Esophagus squamous epithelium (tissue), 5 donors: Measurements from ENCODE around the gene CENPO. TPM values are rescaled to one million over a fixed set of nuclear protein-coding genes. Genes with fewer than 3 reads are reported as not detected.

Source experiments
- DNase-seq: peaks from one replicate; lab custom pipeline; 2025; lab: John Stamatoyannopoulos, UW
- H3K27ac ChIP-seq, 4 donors: fragments of 200-600 bp; sonication (generic); one replicate each; pipeline ENCODE4 v1.5.1; 2016 to 2019; ENCODE audit warnings: mild to moderate bottlenecking in 1 of 4
- H3K27me3 ChIP-seq, 4 donors: fragments of 200-600 bp; sonication (generic); 1 replicate in 3 of 4; 2 replicates in 1 of 4; pipeline versions ENCODE4 v1.5.1 to v1.6.0; 2017 to 2021; ENCODE audit warnings: antibody characterized with exemption in 1 of 4
- H3K36me3 ChIP-seq, 3 donors: fragments of 200-600 bp; sonication (generic); one replicate each; pipeline ENCODE4 v1.5.1; 2016 to 2019
- H3K4me1 ChIP-seq, 3 donors: fragments of 200-600 bp; sonication (generic); one replicate each; pipeline ENCODE4 v1.5.1; 2017 to 2019
- H3K4me3 ChIP-seq, 4 donors: fragments of 200-600 bp; sonication (generic); 1 replicate in 3 of 4; 2 replicates in 1 of 4; pipeline ENCODE4 v1.5.1; 2016 to 2019; ENCODE audit warnings: mild to moderate bottlenecking in 2 of 4, moderate library complexity in 1 of 4
- H3K9me3 ChIP-seq, 3 donors: fragments of 200-600 bp; sonication (generic); one replicate each; pipeline ENCODE4 v1.5.1; 2016 to 2019
- POLR2A ChIP-seq, 4 donors: fragments of 450-650 bp; IDR thresholded peaks; one replicate each; pipeline ENCODE4 v1.6.1; 2017; ENCODE audit warnings: antibody characterized with exemption in 4 of 4, mild to moderate bottlenecking in 4 of 4, moderate library complexity in 3 of 4
- WGBS, 2 donors: methylation state at CpG; one replicate each; pipeline ENCODE4 v1.1.5; 2018; 5-methylcytosine and 5-hydroxymethylcytosine counted together
- intact Hi-C: fragments of 100-400 bp; cut with DNase I; formaldehyde crosslinking; loops from one replicate; pipeline ENCODE4 v1.15.0; 2022
- total RNA-seq, 4 donors: library from RNA; depleted of rRNA; stranded (reverse); fragments of >200 nt; gene quantifications; one replicate each; pipeline ENCODE4 v1.1.0, GENCODE V29; 2016
- TF ChIP-seq, protein P1 (sequence below), 6 experiments: fragments of 450-650 bp in 4 of 6; fragments of 200-600 bp in 2 of 6; sonication (generic) in 2 of 6; IDR thresholded peaks; one replicate each; pipeline ENCODE4 v1.5.1; 2016 to 2019; ENCODE audit warnings: antibody characterized with exemption in 6 of 6, mild to moderate bottlenecking in 4 of 6, moderate library complexity in 4 of 6
- donor health status: DM: yes; HTN: yes; CAD: no.

Gene CENPO, protein sequence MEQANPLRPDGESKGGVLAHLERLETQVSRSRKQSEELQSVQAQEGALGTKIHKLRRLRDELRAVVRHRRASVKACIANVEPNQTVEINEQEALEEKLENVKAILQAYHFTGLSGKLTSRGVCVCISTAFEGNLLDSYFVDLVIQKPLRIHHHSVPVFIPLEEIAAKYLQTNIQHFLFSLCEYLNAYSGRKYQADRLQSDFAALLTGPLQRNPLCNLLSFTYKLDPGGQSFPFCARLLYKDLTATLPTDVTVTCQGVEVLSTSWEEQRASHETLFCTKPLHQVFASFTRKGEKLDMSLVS
- total RNA-seq = 10 to 100 TPM in 1 of 4 donors, 1 to 10 TPM in 3; 3.5 to 12.2 (median 6.4) TPM

DNA sequence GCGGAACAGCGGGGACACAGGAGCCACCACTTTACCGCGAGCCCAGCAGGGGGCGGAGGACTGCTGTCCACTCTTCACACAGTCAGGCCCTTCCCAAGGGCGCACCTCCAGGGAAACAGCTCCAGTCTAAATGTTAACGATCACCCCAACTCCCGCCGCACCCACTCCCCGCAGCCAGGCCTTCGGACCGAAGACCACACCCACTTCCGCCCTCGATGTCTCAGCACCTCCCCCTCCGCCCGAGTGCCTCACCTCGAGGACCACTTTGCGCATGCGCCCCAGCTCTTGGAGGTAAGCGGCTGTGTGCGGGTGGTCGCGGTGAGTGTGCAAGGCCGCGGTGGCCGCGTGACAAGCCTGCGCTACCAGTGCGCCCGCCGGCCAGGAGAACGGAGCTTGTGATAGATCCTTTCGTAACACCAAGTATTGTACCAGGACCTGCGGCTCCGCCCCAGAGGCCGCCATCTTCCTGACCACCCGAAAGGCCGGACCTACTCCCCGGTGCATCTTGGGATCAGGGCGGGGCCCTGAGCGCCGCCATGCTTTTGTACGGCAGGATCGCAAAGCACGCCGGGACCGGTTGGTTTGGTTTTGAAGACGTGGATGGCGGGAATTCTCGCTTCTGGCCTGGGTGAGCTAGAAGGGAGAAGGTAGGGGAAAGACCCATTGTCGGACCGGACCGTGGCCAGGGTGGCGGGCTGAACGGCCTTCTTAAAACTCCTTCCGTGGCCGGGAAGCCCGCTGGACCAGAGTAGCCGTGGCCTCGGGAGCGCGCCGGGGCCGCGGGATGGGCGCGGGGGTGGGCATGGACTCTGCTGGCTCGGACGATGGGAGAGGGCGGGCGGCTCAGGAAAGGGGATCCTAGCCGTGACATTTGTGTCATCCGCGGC, at the start of gene CENPO, which contains the start of gene PTRHD1:
Gene CENPO (plus strand): TSS at position 552 of the 887 bp plus-strand sequence. CDS start 495 bp downstream, outside the sequence.
Gene PTRHD1 (minus strand): TSS at position 518 of the 887 bp plus-strand sequence. CDS start 14 bp downstream, at position 504.
- TF ChIP-seq, protein P1, sequence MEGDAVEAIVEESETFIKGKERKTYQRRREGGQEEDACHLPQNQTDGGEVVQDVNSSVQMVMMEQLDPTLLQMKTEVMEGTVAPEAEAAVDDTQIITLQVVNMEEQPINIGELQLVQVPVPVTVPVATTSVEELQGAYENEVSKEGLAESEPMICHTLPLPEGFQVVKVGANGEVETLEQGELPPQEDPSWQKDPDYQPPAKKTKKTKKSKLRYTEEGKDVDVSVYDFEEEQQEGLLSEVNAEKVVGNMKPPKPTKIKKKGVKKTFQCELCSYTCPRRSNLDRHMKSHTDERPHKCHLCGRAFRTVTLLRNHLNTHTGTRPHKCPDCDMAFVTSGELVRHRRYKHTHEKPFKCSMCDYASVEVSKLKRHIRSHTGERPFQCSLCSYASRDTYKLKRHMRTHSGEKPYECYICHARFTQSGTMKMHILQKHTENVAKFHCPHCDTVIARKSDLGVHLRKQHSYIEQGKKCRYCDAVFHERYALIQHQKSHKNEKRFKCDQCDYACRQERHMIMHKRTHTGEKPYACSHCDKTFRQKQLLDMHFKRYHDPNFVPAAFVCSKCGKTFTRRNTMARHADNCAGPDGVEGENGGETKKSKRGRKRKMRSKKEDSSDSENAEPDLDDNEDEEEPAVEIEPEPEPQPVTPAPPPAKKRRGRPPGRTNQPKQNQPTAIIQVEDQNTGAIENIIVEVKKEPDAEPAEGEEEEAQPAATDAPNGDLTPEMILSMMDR (IDR thresholded peaks at IDR 0.05) = peak; percentile 26 to 78 (median 63)
- peak in 3 of 4 donors; percentile 32 to 70 (median 33) for TF ChIP-seq POLR2A (IDR thresholded peaks at IDR 0.05)
- H3K4me3 ChIP-seq = peak within 1 kb of the TSS; percentile 53 to 95 (median 73)
- H3K4me1 ChIP-seq = peaks cover 4 to 36% (median 13%) of the 10 kb centered on the region in 3 donors
- no peaks in the 10 kb centered on the region for H3K27me3 ChIP-seq
- peak within 1 kb of the TSS; percentile 92 to 100 (median 96) for H3K27ac ChIP-seq
- intact Hi-C loops = no loop called here
- DNase-seq = peak; percentile 83
- H3K9me3 ChIP-seq = no peaks in the 10 kb centered on the region
- peaks cover 0 to 20% (median 0%) of the 10 kb centered on the region in 3 donors for H3K36me3 ChIP-seq
- 0% methylated on average over 5 of the region's 74 CpGs; no CpG with 5 or more reads in 1 of the 2 donors for WGBS, 2 donors

DNA sequence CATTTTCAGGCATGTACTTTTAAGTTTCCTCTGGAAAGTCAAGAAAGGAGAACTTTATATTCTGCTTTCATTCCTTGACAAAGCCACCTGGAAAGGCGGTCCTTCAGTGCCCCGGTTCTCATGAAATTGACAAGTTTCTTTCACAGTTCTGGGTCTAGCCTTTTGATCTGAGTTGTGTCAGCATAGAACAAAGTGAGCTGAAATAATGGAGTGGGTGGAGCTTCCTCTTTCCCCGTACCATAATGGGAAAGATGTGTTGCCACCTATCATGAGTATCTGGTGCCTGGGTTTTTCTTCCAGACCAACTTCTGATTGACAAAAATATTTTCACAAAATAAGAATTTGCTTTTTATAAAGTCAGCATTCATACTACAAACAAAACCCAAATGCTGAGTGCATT, 49.3 kb upstream of the CENPO start:
- intact Hi-C loops = no loop called here
- DNase-seq = no peak
- Histone ChIP-seq H3K36me3 (peaks cover 0 to 62% (median 0%) of the 10 kb centered on the region in 3 donors), H3K4me3 (no peak overlapping the region), H3K9me3 (no peaks in the 10 kb centered on the region), H3K4me1 (peaks cover 0 to 6% (median 0%) of the 10 kb centered on the region in 3 donors), H3K27ac (no peak overlapping the region), H3K27me3 (no peaks in the 10 kb centered on the region)
- no peak for TF ChIP-seq POLR2A (IDR thresholded peaks at IDR 0.05)
- TF ChIP-seq, protein P1 (IDR thresholded peaks at IDR 0.05) = no peak
- WGBS, 2 donors = 63 to 72% methylated on average over 3 of the region's 3 CpGs

DNA sequence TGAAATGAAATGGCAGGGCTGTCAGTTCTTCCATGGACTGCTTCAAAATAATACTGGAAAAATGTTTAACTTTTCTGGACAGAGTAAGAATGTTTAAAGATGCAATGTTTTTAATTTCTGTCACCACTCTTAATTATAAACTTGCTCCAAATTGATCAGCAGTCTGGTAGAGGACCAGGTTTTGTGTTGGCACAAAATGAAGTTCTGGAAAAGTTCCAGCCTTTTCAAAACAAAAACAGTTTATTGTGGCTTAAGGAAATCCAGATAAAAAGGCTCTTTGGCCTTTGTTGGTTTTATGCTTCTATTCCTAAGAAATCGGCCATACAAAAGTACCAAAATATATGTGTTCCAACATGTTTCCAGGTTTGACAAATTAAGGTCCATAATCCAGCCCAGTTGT, 48.9 kb upstream of the CENPO start:
- TF ChIP-seq, protein P1 (IDR thresholded peaks at IDR 0.05) = no peak
- TF ChIP-seq POLR2A (IDR thresholded peaks at IDR 0.05) = no peak
- no peak overlapping the region for H3K4me3 ChIP-seq
- DNase-seq = no peak
- 48 to 56% methylated on average over 1 of the region's 1 CpG for WGBS, 2 donors
- H3K27me3 ChIP-seq = no peaks in the 10 kb centered on the region
- peaks cover 0 to 6% (median 0%) of the 10 kb centered on the region in 3 donors for H3K4me1 ChIP-seq
- intact Hi-C loops = no loop called here
- peaks cover 0 to 61% (median 0%) of the 10 kb centered on the region in 3 donors for H3K36me3 ChIP-seq
- H3K27ac ChIP-seq = no peak overlapping the region
- H3K9me3 ChIP-seq = no peaks in the 10 kb centered on the region

DNA sequence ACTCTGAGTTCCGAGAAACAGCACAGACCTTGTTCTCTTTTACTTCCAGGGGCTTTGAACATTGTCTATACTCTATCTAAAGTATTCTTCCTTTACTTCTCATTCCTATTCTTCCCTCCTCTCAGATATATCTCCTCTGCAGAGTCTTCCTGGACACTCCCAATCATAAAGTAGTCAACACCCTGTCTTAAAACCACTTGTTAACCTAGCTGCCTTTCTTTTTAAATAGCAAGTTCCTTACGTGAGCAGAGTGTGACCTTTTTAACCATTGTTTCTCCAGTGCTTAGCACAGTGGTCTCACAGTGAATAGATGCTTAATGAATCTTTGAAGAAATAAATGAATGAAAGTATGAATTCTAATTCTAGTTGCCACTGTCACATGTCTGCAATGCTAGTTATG, 47.4 kb upstream of the CENPO start:
- Histone ChIP-seq H3K27me3 (no peaks in the 10 kb centered on the region), H3K36me3 (peaks cover 0 to 52% (median 0%) of the 10 kb centered on the region in 3 donors), H3K4me1 (peaks cover 0 to 6% (median 0%) of the 10 kb centered on the region in 3 donors), H3K4me3 (no peak overlapping the region), H3K27ac (no peak overlapping the region), H3K9me3 (no peaks in the 10 kb centered on the region)
- 85 to 96% methylated on average over 2 of the region's 2 CpGs for WGBS, 2 donors
- no peak for TF ChIP-seq POLR2A (IDR thresholded peaks at IDR 0.05)
- TF ChIP-seq, protein P1 (IDR thresholded peaks at IDR 0.05) = no peak
- intact Hi-C loops = no loop called here
- DNase-seq = no peak
